PC-3 (cell line): ENCODE measurements around the gene PUS3.

Experiments
- EZH2 ChIP-seq: fragments of 300-600 bp; sonication (generic); IDR thresholded peaks from one replicate; pipeline ENCODE4 v1.6.1; 2017; ENCODE audit warnings: antibody characterized with exemption, mild to moderate bottlenecking, low read length; ENCODE audit not compliant: unreplicated experiment
- EZH2phosphoT487 ChIP-seq: fragments of 300-600 bp; sonication (generic); IDR thresholded peaks from 2 replicates; pipeline ENCODE4 v1.6.1; 2018; ENCODE audit warnings: mild to moderate bottlenecking, antibody characterized with exemption, low read length, borderline replicate concordance
- TF ChIP-seq, protein P1 (sequence below): fragments of 300-600 bp; sonication (generic); conservative IDR thresholded peaks from 2 replicates; pipeline ENCODE4 v1.5.1; 2017; ENCODE audit warnings: antibody characterized with exemption, low read depth, mild to moderate bottlenecking, low read length

DNA sequence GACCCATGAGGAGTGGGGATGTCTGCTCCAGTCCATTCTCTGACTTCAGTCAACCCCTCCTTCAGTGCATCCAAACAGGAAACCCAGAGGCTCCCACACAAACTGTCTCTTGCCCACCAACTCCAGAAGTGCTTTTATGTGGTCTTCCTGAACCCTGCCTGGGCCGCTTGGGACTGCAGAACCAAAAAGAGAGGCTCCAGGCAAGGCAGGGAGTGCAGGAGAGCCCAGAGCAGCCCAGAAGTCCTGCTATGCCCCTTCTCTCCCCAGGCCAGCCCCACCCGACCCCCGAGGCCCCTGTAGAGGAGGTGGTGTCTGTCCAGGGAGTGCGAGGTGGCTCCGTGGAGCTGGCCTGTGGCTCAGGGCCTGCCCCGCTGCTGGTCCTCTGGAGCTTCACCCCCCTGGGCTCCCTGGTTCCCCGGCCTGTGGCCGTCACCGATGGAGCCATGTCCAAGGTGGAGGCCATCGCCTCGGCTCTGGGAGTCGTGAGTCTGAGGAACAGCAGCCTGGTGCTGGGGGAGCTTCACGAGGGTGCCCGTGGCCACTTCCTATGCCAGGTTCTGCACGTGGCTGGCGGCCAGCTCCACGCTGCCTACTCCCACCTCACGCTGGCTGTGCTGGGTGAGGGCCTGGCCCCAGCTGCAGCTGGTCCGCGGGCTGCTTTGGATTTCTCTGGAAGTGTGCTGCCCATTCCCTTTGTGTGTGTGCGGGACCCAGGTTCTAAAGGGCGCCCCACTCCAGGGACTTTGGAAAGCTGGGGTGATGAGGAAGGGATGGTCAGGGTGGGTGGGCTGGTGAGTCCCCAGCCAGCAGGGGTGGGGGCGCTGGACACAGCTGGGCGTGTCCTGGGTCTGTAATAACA, 44.6 kb upstream of the PUS3 start:
- TF ChIP-seq, protein P1, sequence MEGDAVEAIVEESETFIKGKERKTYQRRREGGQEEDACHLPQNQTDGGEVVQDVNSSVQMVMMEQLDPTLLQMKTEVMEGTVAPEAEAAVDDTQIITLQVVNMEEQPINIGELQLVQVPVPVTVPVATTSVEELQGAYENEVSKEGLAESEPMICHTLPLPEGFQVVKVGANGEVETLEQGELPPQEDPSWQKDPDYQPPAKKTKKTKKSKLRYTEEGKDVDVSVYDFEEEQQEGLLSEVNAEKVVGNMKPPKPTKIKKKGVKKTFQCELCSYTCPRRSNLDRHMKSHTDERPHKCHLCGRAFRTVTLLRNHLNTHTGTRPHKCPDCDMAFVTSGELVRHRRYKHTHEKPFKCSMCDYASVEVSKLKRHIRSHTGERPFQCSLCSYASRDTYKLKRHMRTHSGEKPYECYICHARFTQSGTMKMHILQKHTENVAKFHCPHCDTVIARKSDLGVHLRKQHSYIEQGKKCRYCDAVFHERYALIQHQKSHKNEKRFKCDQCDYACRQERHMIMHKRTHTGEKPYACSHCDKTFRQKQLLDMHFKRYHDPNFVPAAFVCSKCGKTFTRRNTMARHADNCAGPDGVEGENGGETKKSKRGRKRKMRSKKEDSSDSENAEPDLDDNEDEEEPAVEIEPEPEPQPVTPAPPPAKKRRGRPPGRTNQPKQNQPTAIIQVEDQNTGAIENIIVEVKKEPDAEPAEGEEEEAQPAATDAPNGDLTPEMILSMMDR = no peak
- no peak for TF ChIP-seq EZH2
- no peak for TF ChIP-seq EZH2phosphoT487
